H9 (cell line): Measurements from ENCODE around the gene C19orf25. TPM values are rescaled to one million over a fixed set of nuclear protein-coding genes. Genes with fewer than 3 reads are reported as not detected.

Source experiments
- DNase-seq: peaks from one replicate; pipeline ENCODE4 v3.0.0-alpha.2; 2017
- H2AFZ ChIP-seq: one replicate; pipeline ENCODE4 v1.6.1; 2013; ENCODE audit warnings: mild to moderate bottlenecking, low read length, control low read depth, moderate library complexity
- H2AK5ac ChIP-seq: 2 replicates; pipeline ENCODE4 v1.6.1; 2013; ENCODE audit warnings: low read length, control low read depth, mixed read lengths; ENCODE audit not compliant: insufficient read length
- H2BK120ac ChIP-seq: one replicate; pipeline ENCODE4 v1.6.1; 2013; ENCODE audit warnings: low read depth, mild to moderate bottlenecking, low read length, control low read depth, inconsistent platforms; ENCODE audit not compliant: poor library complexity, severe bottlenecking
- H2BK12ac ChIP-seq: 2 replicates; pipeline ENCODE4 v1.6.1; 2013; ENCODE audit warnings: low read length, control low read depth, mixed read lengths, low read depth; ENCODE audit not compliant: insufficient read length
- H2BK15ac ChIP-seq: 2 replicates; pipeline ENCODE4 v1.6.1; 2013; ENCODE audit warnings: low read depth, low read length, control low read depth
- H2BK20ac ChIP-seq: one replicate; pipeline ENCODE4 v1.6.1; 2013; ENCODE audit warnings: low read depth, mild to moderate bottlenecking, low read length, control low read depth, inconsistent platforms; ENCODE audit not compliant: poor library complexity, severe bottlenecking
- H2BK5ac ChIP-seq: 2 replicates; pipeline ENCODE4 v1.6.1; 2013; ENCODE audit warnings: low read length, control low read depth, mixed read lengths; ENCODE audit not compliant: insufficient read length
- H3K14ac ChIP-seq: 2 replicates; pipeline ENCODE4 v1.6.1; 2013; ENCODE audit warnings: low read length, control low read depth; ENCODE audit not compliant: insufficient read depth
- H3K18ac ChIP-seq: 2 replicates; pipeline ENCODE4 v1.6.1; 2013; ENCODE audit warnings: low read depth, mild to moderate bottlenecking, mixed read lengths, low read length, control low read depth; ENCODE audit not compliant: insufficient read length
- H3K23ac ChIP-seq: 2 replicates; pipeline ENCODE4 v1.6.1; 2013; ENCODE audit warnings: low read length, control low read depth, mixed read lengths, low read depth; ENCODE audit not compliant: insufficient read length
- H3K23me2 ChIP-seq: 2 replicates; pipeline ENCODE4 v1.6.1; 2013; ENCODE audit warnings: low read depth, mild to moderate bottlenecking, mixed read lengths, low read length, control low read depth; ENCODE audit not compliant: insufficient read length, poor library complexity, severe bottlenecking
- H3K27ac ChIP-seq: 2 replicates; pipeline ENCODE4 v1.5.1; 2013; ENCODE audit warnings: low read length, control low read depth, mixed read lengths, low read depth; ENCODE audit not compliant: insufficient read length
- H3K27me3 ChIP-seq: 2 replicates; pipeline ENCODE4 v1.6.1; 2013; ENCODE audit warnings: low read length, control low read depth, inconsistent platforms; ENCODE audit not compliant: insufficient read depth
- H3K4ac ChIP-seq: 2 replicates; pipeline ENCODE4 v1.6.1; 2013; ENCODE audit warnings: low read depth, mild to moderate bottlenecking, control low read depth, inconsistent platforms, low read length, moderate library complexity
- H3K4me1 ChIP-seq: 2 replicates; pipeline ENCODE4 v1.6.1; 2013; ENCODE audit warnings: low read length, control low read depth, inconsistent platforms; ENCODE audit not compliant: insufficient read depth
- H3K4me2 ChIP-seq: 2 replicates; pipeline ENCODE4 v1.6.1; 2013; ENCODE audit warnings: low read length, control low read depth, mixed read lengths; ENCODE audit not compliant: insufficient read length, insufficient read depth
- H3K56ac ChIP-seq: 2 replicates; pipeline ENCODE4 v1.6.1; 2013; ENCODE audit warnings: low read depth, mild to moderate bottlenecking, mixed read lengths, low read length, control low read depth; ENCODE audit not compliant: insufficient read length
- H3K79me1 ChIP-seq: 2 replicates; pipeline ENCODE4 v1.6.1; 2013; ENCODE audit warnings: low read depth, mild to moderate bottlenecking, moderate library complexity, low read length, control low read depth, inconsistent platforms; ENCODE audit not compliant: insufficient read depth, poor library complexity, severe bottlenecking
- H3K79me2 ChIP-seq: 2 replicates; pipeline ENCODE4 v1.6.1; 2013; ENCODE audit warnings: low read length, control low read depth, inconsistent platforms; ENCODE audit not compliant: insufficient read depth
- H3K9ac ChIP-seq: 2 replicates; pipeline ENCODE4 v1.6.1; 2013; ENCODE audit warnings: low read length, control low read depth, mixed read lengths; ENCODE audit not compliant: insufficient read length; ENCODE audit errors: extremely low read depth
- H3K9me3 ChIP-seq: one replicate; pipeline ENCODE4 v1.6.1; 2013; ENCODE audit warnings: low read depth, low read length, inconsistent platforms; ENCODE audit not compliant: control insufficient read depth
- H3T11ph ChIP-seq: one replicate; pipeline ENCODE4 v1.6.1; 2013; ENCODE audit warnings: mild to moderate bottlenecking, low read length, control low read depth, inconsistent platforms
- H4K20me1 ChIP-seq: one replicate; pipeline ENCODE4 v1.6.1; 2013; ENCODE audit not compliant: control insufficient read depth, insufficient read length, insufficient read depth
- H4K5ac ChIP-seq: 2 replicates; pipeline ENCODE4 v1.6.1; 2013; ENCODE audit warnings: low read depth, mild to moderate bottlenecking, mixed read lengths, low read length, control low read depth; ENCODE audit not compliant: insufficient read length
- H4K8ac ChIP-seq: replicated peaks from 2 replicates; pipeline ENCODE4 v1.6.1; 2013; ENCODE audit warnings: low read length, control low read depth, mixed read lengths, low read depth; ENCODE audit not compliant: insufficient read length
- H4K91ac ChIP-seq: 2 replicates; pipeline ENCODE4 v1.6.1; 2013; ENCODE audit warnings: low read depth, mild to moderate bottlenecking, moderate library complexity, mixed read lengths, low read length, control low read depth; ENCODE audit not compliant: insufficient read length
- H3K27ac Mint-ChIP-seq, 3 experiments: 2 replicates in 2 of 3; 3 replicates in 1 of 3; pipeline ENCODE4 v1.8.0; 2020 to 2021; ENCODE audit warnings: mixed read lengths in 3 of 3, mild to moderate bottlenecking in 1 of 3, moderate library complexity in 1 of 3
- H3K27me3 Mint-ChIP-seq: 2 replicates; pipeline ENCODE4 v1.8.0; 2021; ENCODE audit warnings: low read depth, mild to moderate bottlenecking, moderate library complexity, mixed read lengths
- H3K36me3 Mint-ChIP-seq, 3 experiments: 2 replicates in 2 of 3; 3 replicates in 1 of 3; pipeline ENCODE4 v1.8.0; 2020 to 2021; ENCODE audit warnings: low read depth in 3 of 3, mixed read lengths in 3 of 3; ENCODE audit not compliant: insufficient read depth in 1 of 3
- H3K4me1 Mint-ChIP-seq, 2 experiments: 2 replicates each; pipeline ENCODE4 v1.8.0; 2020; ENCODE audit warnings: mixed read lengths in 2 of 2
- H3K4me3 Mint-ChIP-seq, 2 experiments: 2 replicates in 1 of 2; 3 replicates in 1 of 2; pipeline ENCODE4 v1.8.0; 2020 to 2021; ENCODE audit warnings: mild to moderate bottlenecking in 2 of 2, mixed read lengths in 2 of 2, moderate library complexity in 1 of 2
- H3K9me3 Mint-ChIP-seq, 2 experiments: 2 replicates in 1 of 2; 3 replicates in 1 of 2; pipeline ENCODE4 v1.8.0; 2020; ENCODE audit warnings: mild to moderate bottlenecking in 2 of 2, mixed read lengths in 2 of 2, moderate library complexity in 1 of 2
- WGBS: extraction: QIAGEN DNeasy Blood & Tissue Kit; methylation state at CpG from one replicate; pipeline ENCODE4 v1.1.7; 2013; ENCODE audit warnings: missing lambda C conversion rate, low lambda C conversion rate, mixed read lengths; ENCODE audit not compliant: insufficient read length; ENCODE audit errors: extremely low coverage; 5-methylcytosine and 5-hydroxymethylcytosine counted together
- total RNA-seq: library from RNA; stranded (reverse); gene quantifications from 2 replicates; pipeline ENCODE4 v1.2.1, GENCODE V29; 2021
- TF ChIP-seq, protein P1 (sequence below): fragments of 200-600 bp; sonication (generic); conservative IDR thresholded peaks from 3 replicates; pipeline ENCODE4 v1.8.0; 2021; ENCODE audit warnings: antibody characterized with exemption, mild to moderate bottlenecking

C19orf25 gene
- total RNA-seq, 1 experiment from 2014 or later: 36.8 TPM

DNA sequence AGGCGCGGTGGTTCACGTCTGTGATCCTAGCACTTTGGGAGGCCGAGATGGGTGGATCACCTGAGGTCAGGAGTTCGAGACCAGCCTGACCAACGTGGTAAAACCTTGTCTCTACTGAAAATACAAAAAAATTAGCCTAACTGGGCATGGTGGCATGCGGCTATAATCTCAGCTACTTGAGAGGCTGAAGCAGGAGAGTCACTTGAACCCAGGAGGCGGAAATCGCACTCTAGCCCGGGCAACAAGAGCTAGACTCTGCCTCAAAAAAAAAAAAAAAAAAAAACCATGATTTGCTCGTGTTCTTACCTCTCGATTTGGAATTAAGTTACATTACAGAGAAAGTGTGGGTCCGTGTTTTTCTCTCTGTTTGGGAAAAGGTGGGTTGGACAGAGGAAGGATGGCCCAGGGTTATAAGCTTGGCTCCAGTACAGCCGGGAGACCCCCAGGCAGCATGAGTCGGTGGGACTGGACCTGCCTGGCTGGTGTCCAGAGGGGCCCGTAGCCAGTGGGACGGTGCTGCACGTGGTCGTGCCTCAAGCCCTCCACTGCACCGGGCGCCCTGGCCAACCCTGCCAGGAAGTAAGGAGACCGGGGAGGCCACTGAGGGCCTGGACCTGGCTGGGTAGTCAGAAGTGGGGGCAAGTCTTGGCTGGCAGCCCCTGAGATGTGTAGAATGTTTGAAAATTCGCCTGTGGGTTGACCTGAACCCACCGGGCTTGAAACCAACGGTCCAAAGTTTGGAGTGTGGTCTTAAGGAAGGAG is 37.2 kb downstream of the C19orf25 start:
- Histone ChIP-seq H4K8ac (no peak overlapping the region), H3K4ac (no peak overlapping the region), H3K27ac (no peak overlapping the region), H2AFZ (no peak overlapping the region), H3K9me3 (no peaks in the 10 kb centered on the region), H2BK12ac (no peak overlapping the region), H2AK5ac (no peak overlapping the region), H2BK20ac (no peak overlapping the region), H3K79me2 (peaks cover 11% of the 10 kb centered on the region; the same call in 1 of the 2 replicates), H4K20me1 (no peaks in the 10 kb centered on the region), H3K4me1 (no peaks in the 10 kb centered on the region), H3K4me2 (no peak overlapping the region), H3T11ph (no peak overlapping the region), H3K18ac (no peak overlapping the region), H3K9ac (no peak overlapping the region), H2BK120ac (no peak overlapping the region), H3K23ac (no peak overlapping the region), H4K91ac (no peak overlapping the region), H2BK5ac (no peak overlapping the region), H3K79me1 (peaks cover 12% of the 10 kb centered on the region), H3K23me2 (peaks cover 5% of the 10 kb centered on the region), H3K27me3 (no peaks in the 10 kb centered on the region; the same call in 1 of the 2 replicates), H3K56ac (no peak overlapping the region), H4K5ac (no peak overlapping the region), H3K14ac (no peak overlapping the region), H2BK15ac (no peak overlapping the region)
- peaks cover 0 to 22% of the 10 kb centered on the region in 2 experiments for H3K4me1 Mint-ChIP-seq
- peaks cover 19% of the 10 kb centered on the region for H3K27me3 Mint-ChIP-seq
- no CpG with 5 or more reads among the region's 25 CpGs for WGBS
- H3K4me3 Mint-ChIP-seq: peak overlapping the region; percentile 29 to 98
- DNase-seq: no peak
- no peaks in the 10 kb centered on the region for H3K9me3 Mint-ChIP-seq
- TF ChIP-seq, protein P1, sequence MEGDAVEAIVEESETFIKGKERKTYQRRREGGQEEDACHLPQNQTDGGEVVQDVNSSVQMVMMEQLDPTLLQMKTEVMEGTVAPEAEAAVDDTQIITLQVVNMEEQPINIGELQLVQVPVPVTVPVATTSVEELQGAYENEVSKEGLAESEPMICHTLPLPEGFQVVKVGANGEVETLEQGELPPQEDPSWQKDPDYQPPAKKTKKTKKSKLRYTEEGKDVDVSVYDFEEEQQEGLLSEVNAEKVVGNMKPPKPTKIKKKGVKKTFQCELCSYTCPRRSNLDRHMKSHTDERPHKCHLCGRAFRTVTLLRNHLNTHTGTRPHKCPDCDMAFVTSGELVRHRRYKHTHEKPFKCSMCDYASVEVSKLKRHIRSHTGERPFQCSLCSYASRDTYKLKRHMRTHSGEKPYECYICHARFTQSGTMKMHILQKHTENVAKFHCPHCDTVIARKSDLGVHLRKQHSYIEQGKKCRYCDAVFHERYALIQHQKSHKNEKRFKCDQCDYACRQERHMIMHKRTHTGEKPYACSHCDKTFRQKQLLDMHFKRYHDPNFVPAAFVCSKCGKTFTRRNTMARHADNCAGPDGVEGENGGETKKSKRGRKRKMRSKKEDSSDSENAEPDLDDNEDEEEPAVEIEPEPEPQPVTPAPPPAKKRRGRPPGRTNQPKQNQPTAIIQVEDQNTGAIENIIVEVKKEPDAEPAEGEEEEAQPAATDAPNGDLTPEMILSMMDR: no peak
- peaks cover 29 to 48% (median 41%) of the 10 kb centered on the region in 3 experiments for H3K36me3 Mint-ChIP-seq
- peak overlapping the region in 1 of 3 experiments; percentile 67; a peak in 2 of 7 replicates for H3K27ac Mint-ChIP-seq
